ENCODE measurements around the gene ATP2B3.

ATP2B3 gene

GRCh38 chrX:153498453-153498852, 19.0 kb upstream of the ATP2B3 start:
- no peak overlapping the region for H3K27ac ChIP-seq (ENCODE audit: low read length)
- peaks cover 0 to 12% of the 10 kb centered on the region in 2 donors for H3K27me3 ChIP-seq (ENCODE audit: control insufficient read depth in 1 of 2, insufficient read depth in 2 of 2, low read length in 2 of 2)
- no peak overlapping the region for H3K4me3 ChIP-seq (ENCODE audit: low read length in 2 of 2)
- no peaks in the 10 kb centered on the region for H3K36me3 ChIP-seq (ENCODE audit: control insufficient read depth in 2 of 2, insufficient read depth in 2 of 2, low read length in 2 of 2)
- H3K4me1 ChIP-seq (ENCODE audit: control insufficient read depth, insufficient read depth, low read length) = peaks cover 14% of the 10 kb centered on the region
- no peaks in the 10 kb centered on the region for H3K9me3 ChIP-seq (ENCODE audit: control insufficient read depth in 2 of 2, low read length in 2 of 2)
- no peak overlapping the region for H3K9ac ChIP-seq (ENCODE audit: low read length in 2 of 2)

- Histone ChIP-seq H3K4me3 (ENCODE audit: low read length in 2 of 2) (no peak overlapping the region), H3K36me3 (ENCODE audit: control insufficient read depth in 2 of 2, insufficient read depth in 2 of 2, low read length in 2 of 2) (no peaks in the 10 kb centered on the region), H3K9ac (ENCODE audit: low read length in 2 of 2) (no peak overlapping the region), H3K27ac (ENCODE audit: low read length) (no peak overlapping the region), H3K27me3 (ENCODE audit: control insufficient read depth in 1 of 2, insufficient read depth in 2 of 2, low read length in 2 of 2) (peaks cover 0 to 12% of the 10 kb centered on the region in 2 donors), H3K4me1 (ENCODE audit: control insufficient read depth, insufficient read depth, low read length) (peaks cover 14% of the 10 kb centered on the region), H3K9me3 (ENCODE audit: control insufficient read depth in 2 of 2, low read length in 2 of 2) (no peaks in the 10 kb centered on the region)
These were observed 18.1 kb upstream of the ATP2B3 start for GRCh38 chrX:153499341-153499740.

GRCh38 chrX:153499876-153500275, 17.6 kb upstream of the ATP2B3 start:
- Histone ChIP-seq H3K27me3 (ENCODE audit: control insufficient read depth in 1 of 2, insufficient read depth in 2 of 2, low read length in 2 of 2) (peaks cover 0 to 12% of the 10 kb centered on the region in 2 donors), H3K4me3 (ENCODE audit: low read length in 2 of 2) (no peak overlapping the region), H3K36me3 (ENCODE audit: control insufficient read depth in 2 of 2, insufficient read depth in 2 of 2, low read length in 2 of 2) (no peaks in the 10 kb centered on the region), H3K9ac (ENCODE audit: low read length in 2 of 2) (no peak overlapping the region), H3K9me3 (ENCODE audit: control insufficient read depth in 2 of 2, low read length in 2 of 2) (no peaks in the 10 kb centered on the region), H3K4me1 (ENCODE audit: control insufficient read depth, insufficient read depth, low read length) (peaks cover 14% of the 10 kb centered on the region), H3K27ac (ENCODE audit: low read length) (no peak overlapping the region)

GRCh38 chrX:153500676-153501280, 16.7 kb upstream of the ATP2B3 start:
- Histone ChIP-seq H3K36me3 (ENCODE audit: control insufficient read depth in 2 of 2, insufficient read depth in 2 of 2, low read length in 2 of 2) (no peaks in the 10 kb centered on the region), H3K27me3 (ENCODE audit: control insufficient read depth in 1 of 2, insufficient read depth in 2 of 2, low read length in 2 of 2) (peaks cover 0 to 7% of the 10 kb centered on the region in 2 donors), H3K9me3 (ENCODE audit: control insufficient read depth in 2 of 2, low read length in 2 of 2) (no peaks in the 10 kb centered on the region), H3K27ac (ENCODE audit: low read length) (no peak overlapping the region), H3K4me3 (ENCODE audit: low read length in 2 of 2) (no peak overlapping the region), H3K9ac (ENCODE audit: low read length in 2 of 2) (no peak overlapping the region), H3K4me1 (ENCODE audit: control insufficient read depth, insufficient read depth, low read length) (peaks cover 9% of the 10 kb centered on the region)

GRCh38 chrX:153501530-153501929, 15.9 kb upstream of the ATP2B3 start:
- Histone ChIP-seq H3K4me1 (ENCODE audit: control insufficient read depth, insufficient read depth, low read length) (peaks cover 7% of the 10 kb centered on the region), H3K4me3 (ENCODE audit: low read length in 2 of 2) (no peak overlapping the region), H3K9ac (ENCODE audit: low read length in 2 of 2) (no peak overlapping the region), H3K9me3 (ENCODE audit: control insufficient read depth in 2 of 2, low read length in 2 of 2) (no peaks in the 10 kb centered on the region), H3K36me3 (ENCODE audit: control insufficient read depth in 2 of 2, insufficient read depth in 2 of 2, low read length in 2 of 2) (no peaks in the 10 kb centered on the region), H3K27ac (ENCODE audit: low read length) (no peak overlapping the region), H3K27me3 (ENCODE audit: control insufficient read depth in 1 of 2, insufficient read depth in 2 of 2, low read length in 2 of 2) (peaks cover 0 to 7% of the 10 kb centered on the region in 2 donors)

GRCh38 chrX:153502131-153502530, 15.3 kb upstream of the ATP2B3 start:
- no peak overlapping the region for H3K27ac ChIP-seq (ENCODE audit: low read length)
- peaks cover 0 to 7% of the 10 kb centered on the region in 2 donors for H3K27me3 ChIP-seq (ENCODE audit: control insufficient read depth in 1 of 2, insufficient read depth in 2 of 2, low read length in 2 of 2)
- no peak overlapping the region for H3K9ac ChIP-seq (ENCODE audit: low read length in 2 of 2)
- H3K9me3 ChIP-seq (ENCODE audit: control insufficient read depth in 2 of 2, low read length in 2 of 2) = no peaks in the 10 kb centered on the region
- no peak overlapping the region for H3K4me3 ChIP-seq (ENCODE audit: low read length in 2 of 2)
- no peaks in the 10 kb centered on the region for H3K36me3 ChIP-seq (ENCODE audit: control insufficient read depth in 2 of 2, insufficient read depth in 2 of 2, low read length in 2 of 2)
- peaks cover 7% of the 10 kb centered on the region for H3K4me1 ChIP-seq (ENCODE audit: control insufficient read depth, insufficient read depth, low read length)

GRCh38 chrX:153502796-153503195, 14.6 kb upstream of the ATP2B3 start:
- Histone ChIP-seq H3K9ac (ENCODE audit: low read length in 2 of 2) (no peak overlapping the region), H3K27me3 (ENCODE audit: control insufficient read depth in 1 of 2, insufficient read depth in 2 of 2, low read length in 2 of 2) (peaks cover 0 to 8% of the 10 kb centered on the region in 2 donors), H3K36me3 (ENCODE audit: control insufficient read depth in 2 of 2, insufficient read depth in 2 of 2, low read length in 2 of 2) (no peaks in the 10 kb centered on the region), H3K9me3 (ENCODE audit: control insufficient read depth in 2 of 2, low read length in 2 of 2) (no peaks in the 10 kb centered on the region), H3K4me1 (ENCODE audit: control insufficient read depth, insufficient read depth, low read length) (peaks cover 12% of the 10 kb centered on the region), H3K27ac (ENCODE audit: low read length) (no peak overlapping the region), H3K4me3 (ENCODE audit: low read length in 2 of 2) (no peak overlapping the region)

- no peaks in the 10 kb centered on the region for H3K36me3 ChIP-seq (ENCODE audit: control insufficient read depth in 2 of 2, insufficient read depth in 2 of 2, low read length in 2 of 2)
- no peak overlapping the region for H3K27ac ChIP-seq (ENCODE audit: low read length)
- H3K27me3 ChIP-seq (ENCODE audit: control insufficient read depth in 1 of 2, insufficient read depth in 2 of 2, low read length in 2 of 2) = peaks cover 0 to 3% of the 10 kb centered on the region in 2 donors
- no peaks in the 10 kb centered on the region for H3K9me3 ChIP-seq (ENCODE audit: control insufficient read depth in 2 of 2, low read length in 2 of 2)
- H3K4me3 ChIP-seq (ENCODE audit: low read length in 2 of 2) = no peak overlapping the region
- no peak overlapping the region for H3K9ac ChIP-seq (ENCODE audit: low read length in 2 of 2)
- peaks cover 7% of the 10 kb centered on the region for H3K4me1 ChIP-seq (ENCODE audit: control insufficient read depth, insufficient read depth, low read length)
These were observed 12.9 kb upstream of the ATP2B3 start for GRCh38 chrX:153504445-153505016.

- Histone ChIP-seq H3K4me1 (ENCODE audit: control insufficient read depth, insufficient read depth, low read length) (peaks cover 7% of the 10 kb centered on the region), H3K27ac (ENCODE audit: low read length) (no peak overlapping the region), H3K27me3 (ENCODE audit: control insufficient read depth in 1 of 2, insufficient read depth in 2 of 2, low read length in 2 of 2) (peaks cover 0 to 8% of the 10 kb centered on the region in 2 donors), H3K9me3 (ENCODE audit: control insufficient read depth in 2 of 2, low read length in 2 of 2) (no peaks in the 10 kb centered on the region), H3K9ac (ENCODE audit: low read length in 2 of 2) (no peak overlapping the region), H3K4me3 (ENCODE audit: low read length in 2 of 2) (no peak overlapping the region), H3K36me3 (ENCODE audit: control insufficient read depth in 2 of 2, insufficient read depth in 2 of 2, low read length in 2 of 2) (no peaks in the 10 kb centered on the region)
These were observed 12.1 kb upstream of the ATP2B3 start for GRCh38 chrX:153505361-153505760.

GRCh38 chrX:153507484-153508178, 9.8 kb upstream of the ATP2B3 start:
- H3K4me1 ChIP-seq (ENCODE audit: control insufficient read depth, insufficient read depth, low read length) = peaks cover 7% of the 10 kb centered on the region
- H3K27me3 ChIP-seq (ENCODE audit: control insufficient read depth in 1 of 2, insufficient read depth in 2 of 2, low read length in 2 of 2) = peaks cover 0 to 9% of the 10 kb centered on the region in 2 donors
- no peak overlapping the region for H3K4me3 ChIP-seq (ENCODE audit: low read length in 2 of 2)
- no peaks in the 10 kb centered on the region for H3K9me3 ChIP-seq (ENCODE audit: control insufficient read depth in 2 of 2, low read length in 2 of 2)
- H3K9ac ChIP-seq (ENCODE audit: low read length in 2 of 2) = no peak overlapping the region
- H3K36me3 ChIP-seq (ENCODE audit: control insufficient read depth in 2 of 2, insufficient read depth in 2 of 2, low read length in 2 of 2) = no peaks in the 10 kb centered on the region
- H3K27ac ChIP-seq (ENCODE audit: low read length) = no peak overlapping the region

GRCh38 chrX:153509592-153509991, 7.8 kb upstream of the ATP2B3 start:
- no peaks in the 10 kb centered on the region for H3K36me3 ChIP-seq (ENCODE audit: control insufficient read depth in 2 of 2, insufficient read depth in 2 of 2, low read length in 2 of 2)
- H3K9ac ChIP-seq (ENCODE audit: low read length in 2 of 2) = no peak overlapping the region
- H3K9me3 ChIP-seq (ENCODE audit: control insufficient read depth in 2 of 2, low read length in 2 of 2) = no peaks in the 10 kb centered on the region
- no peak overlapping the region for H3K27ac ChIP-seq (ENCODE audit: low read length)
- H3K4me3 ChIP-seq (ENCODE audit: low read length in 2 of 2) = no peak overlapping the region
- H3K27me3 ChIP-seq (ENCODE audit: control insufficient read depth in 1 of 2, insufficient read depth in 2 of 2, low read length in 2 of 2) = peaks cover 0 to 9% of the 10 kb centered on the region in 2 donors
- H3K4me1 ChIP-seq (ENCODE audit: control insufficient read depth, insufficient read depth, low read length) = peaks cover 7% of the 10 kb centered on the region
